Pancreas (tissue), 10 donors: ENCODE data around the gene NAA20. TPM values are rescaled to one million over a fixed set of nuclear protein-coding genes. Genes with fewer than 3 reads are reported as not detected.

Source experiments
- ATAC-seq, 4 donors: fragments of 200-7000 bp; cut with Tn5 transposase; one replicate each; pipeline versions ENCODE4 v1.8.0 to v1.9.1; 2020; ENCODE audit warnings: mild to moderate bottlenecking in 4 of 4, moderate library complexity in 4 of 4
- DNase-seq, 6 donors: peaks; one replicate each; pipeline ENCODE4 v3.0.0-alpha.2; 2020
- FAIRE-seq: peaks from 2 replicates; lab custom pipeline; 2012; peaks lifted over from hg19 to GRCh38; lab: Jason Lieb, UNC
- H3K27ac ChIP-seq, 4 donors: fragments of 200-600 bp; sonication (generic); 1 replicate in 3 of 4; 2 replicates in 1 of 4; pipeline versions ENCODE4 v1.5.0 to v1.8.0; 2020
- H3K27me3 ChIP-seq, 4 donors: fragments of 200-600 bp; one replicate each; pipeline ENCODE4 v1.8.0; 2021
- H3K36me3 ChIP-seq, 3 donors: fragments of 200-600 bp; sonication (generic) in 1 of 3; one replicate each; pipeline versions ENCODE4 v1.5.0 to v1.8.0; 2020 to 2021
- H3K4me1 ChIP-seq, 3 donors: fragments of 200-600 bp; one replicate each; pipeline ENCODE4 v1.8.0; 2021
- H3K4me3 ChIP-seq, 4 donors: fragments of 200-600 bp; sonication (generic) in 2 of 4; one replicate each; pipeline versions ENCODE4 v1.5.0 to v1.8.0; 2020 to 2021
- H3K9me3 ChIP-seq, 4 donors: fragments of 200-600 bp; one replicate each; pipeline ENCODE4 v1.8.0; 2021
- CTCF ChIP-seq, 4 donors: fragments of 200-600 bp; sonication (generic) in 3 of 4; IDR thresholded peaks; one replicate each; pipeline versions ENCODE4 v1.5.0 to v1.8.0; 2021; ENCODE audit warnings: antibody characterized with exemption in 4 of 4
- WGBS, 2 donors: extraction: QIAGEN DNeasy Blood & Tissue Kit; methylation state at CpG; one replicate each; pipeline ENCODE4 v1.1.7; 2013; 5-methylcytosine and 5-hydroxymethylcytosine counted together
- intact Hi-C, 3 donors: fragments of 100-400 bp; cut with DNase I; formaldehyde crosslinking; loops; one replicate each; pipeline versions ENCODE4 v1.11.1 to v1.14.2; 2022
- polyA plus RNA-seq, 2 donors: library from polyadenylated mRNA; stranded (reverse); fragments of 200-250 nt; gene quantifications; one replicate each; pipeline ENCODE4 v1.2.3, GENCODE V29; 2013
- total RNA-seq, 6 donors: library from RNA; stranded (reverse); fragmentation: NEBNext Ultra II Directional in 4 of 6; extraction: Animal tissue kit (Norgen Biotek cat#: 25700) in 4 of 6; gene quantifications; one replicate each; pipeline versions ENCODE4 v1.2.1 to v1.2.4, GENCODE V29; 2021 to 2023
- donor health status: healthy with polysubstance abuse.
- donor health status: DM: no; HTN: no; CAD: no; lungs with moderate emphysema.
- donor health status: DM: no; HTN: no; CAD: no.
- donor health status: control.
- donor health status: control.
- donor health status: Bipolar disorder and iron deficiency.
- donor health status: DM: yes; HTN: yes; CAD: no.
- donor health status: DM: no; HTN: no; CAD: no.
- donor health status: DM: no; HTN: no; CAD: no.
- donor health status: DM: yes; HTN: yes; CAD: no.

The NAA20 gene
- total and polyA plus RNA-seq, 8 donors: 28.0 to 124 (median 36.0) TPM

DNA sequence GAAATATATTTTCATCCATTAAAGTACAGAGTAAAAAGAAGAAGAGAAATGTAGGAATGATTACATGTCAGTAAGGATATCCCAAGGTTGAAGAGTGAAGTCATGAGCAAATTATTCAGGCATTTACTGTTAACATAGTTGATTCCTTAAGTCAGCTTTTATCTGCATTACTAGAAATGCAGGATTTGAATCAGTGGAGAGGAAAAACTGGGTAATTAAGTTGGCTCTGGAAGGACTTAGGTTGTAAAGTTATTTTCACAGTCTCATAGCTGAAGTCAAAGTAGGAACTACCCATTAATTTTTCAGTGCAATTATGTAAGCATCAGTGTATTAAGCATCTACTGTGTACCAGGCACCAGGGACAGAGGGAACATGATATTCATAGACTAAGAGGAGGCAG is 7.8 kb downstream of the NAA20 start:
- no peak overlapping the region for H3K4me3 ChIP-seq
- peaks cover 0 to 14% (median 7%) of the 10 kb centered on the region in 3 donors for H3K36me3 ChIP-seq
- H3K27me3 ChIP-seq: no peaks in the 10 kb centered on the region
- TF ChIP-seq CTCF (IDR thresholded peaks at IDR 0.05): no peak
- ATAC-seq (no peak), DNase-seq (no peak), FAIRE-seq (no peak)
- no peak overlapping the region for H3K27ac ChIP-seq
- H3K4me1 ChIP-seq: peaks cover 4 to 15% (median 9%) of the 10 kb centered on the region in 3 donors
- no peaks in the 10 kb centered on the region for H3K9me3 ChIP-seq
- intact Hi-C loops: no loop called here

DNA sequence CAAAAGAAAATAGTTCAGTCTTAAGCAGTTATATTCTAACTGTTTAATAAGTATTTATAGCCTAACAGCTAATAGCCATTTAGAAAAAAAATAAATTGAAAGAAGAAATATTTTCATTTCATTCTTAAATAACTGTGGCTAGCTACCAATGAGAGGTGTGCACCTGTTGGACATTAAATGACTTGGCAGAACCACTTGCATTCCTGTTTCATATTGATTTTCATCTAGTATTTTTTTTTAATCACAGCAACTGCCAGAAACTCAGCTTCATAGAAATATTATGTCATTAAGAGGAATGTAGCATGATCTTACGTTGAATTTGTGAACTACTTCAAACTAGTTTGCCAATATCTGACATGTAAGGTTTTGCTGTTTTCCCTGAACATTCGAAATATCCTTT is 10.1 kb downstream of the NAA20 start:
- H3K9me3 ChIP-seq: no peaks in the 10 kb centered on the region
- no peak for DNase-seq

DNA sequence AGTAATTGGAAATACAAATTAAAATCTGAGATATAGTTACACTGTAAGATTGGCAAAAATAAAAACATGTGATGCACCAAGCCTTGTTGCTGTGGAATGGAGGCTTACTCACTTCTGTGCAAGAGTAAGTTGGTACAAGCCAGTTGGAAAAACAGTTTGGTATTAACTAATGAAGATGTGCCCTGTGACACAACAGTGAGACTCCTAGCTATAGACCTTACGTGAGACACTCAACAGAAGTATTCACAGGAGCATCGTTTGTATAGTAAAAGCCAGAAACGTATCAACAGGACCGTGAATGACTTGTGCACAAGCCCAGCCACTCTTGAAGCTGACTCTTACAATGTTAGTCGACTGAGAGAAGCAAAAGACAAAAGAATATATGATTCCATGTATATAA is 14.6 kb downstream of the NAA20 start:
- FAIRE-seq (no peak), ATAC-seq (no peak), DNase-seq (no peak)
- H3K27ac ChIP-seq: no peak overlapping the region
- TF ChIP-seq CTCF (IDR thresholded peaks at IDR 0.05): no peak
- no peaks in the 10 kb centered on the region for H3K27me3 ChIP-seq
- H3K4me1 ChIP-seq: peaks cover 4 to 11% (median 9%) of the 10 kb centered on the region in 3 donors
- 81 to 84% methylated on average over 5 of the region's 5 CpGs for WGBS, 2 donors
- H3K9me3 ChIP-seq: no peaks in the 10 kb centered on the region
- H3K4me3 ChIP-seq: no peak overlapping the region
- intact Hi-C loops: no loop called here
- H3K36me3 ChIP-seq: peaks cover 7 to 55% (median 37%) of the 10 kb centered on the region in 3 donors

More for the DNA sequence above, 10.1 kb downstream of the NAA20 start:
- intact Hi-C loops: no loop called here
- no peak overlapping the region for H3K4me3 ChIP-seq
- no peaks in the 10 kb centered on the region for H3K27me3 ChIP-seq
- no peak for FAIRE-seq
- no peak for TF ChIP-seq CTCF (IDR thresholded peaks at IDR 0.05)
- H3K4me1 ChIP-seq: peaks cover 4 to 15% (median 9%) of the 10 kb centered on the region in 3 donors
- WGBS, 2 donors: 17 to 21% methylated on average over 2 of the region's 2 CpGs
- peak; percentile 56 to 83 (median 73) for ATAC-seq
- H3K36me3 ChIP-seq: peaks cover 0 to 24% (median 15%) of the 10 kb centered on the region in 3 donors
- H3K27ac ChIP-seq: no peak overlapping the region

- 73 to 77% methylated on average over 4 of the region's 4 CpGs for WGBS, 2 donors
- Histone ChIP-seq H3K36me3 (peaks cover 7 to 66% (median 39%) of the 10 kb centered on the region in 3 donors), H3K4me3 (no peak overlapping the region), H3K27me3 (no peaks in the 10 kb centered on the region), H3K9me3 (no peaks in the 10 kb centered on the region), H3K27ac (no peak overlapping the region), H3K4me1 (no peaks in the 10 kb centered on the region)
- ATAC-seq (peak in 1 of 4 donors; percentile 46), DNase-seq (no peak), FAIRE-seq (no peak)
- no peak for TF ChIP-seq CTCF (IDR thresholded peaks at IDR 0.05)
- intact Hi-C loops: no loop called here
Observed at GRCh38 chr20:20034486-20034885, 17.3 kb downstream of the NAA20 start.

- ATAC-seq (no peak), FAIRE-seq (no peak), DNase-seq (no peak)
- intact Hi-C loops: no loop called here
- H3K4me3 ChIP-seq: no peak overlapping the region
- WGBS, 2 donors: 88 to 95% methylated on average over 3 of the region's 3 CpGs
- H3K36me3 ChIP-seq: peaks cover 7 to 75% (median 39%) of the 10 kb centered on the region in 3 donors
- no peak overlapping the region for H3K27ac ChIP-seq
- no peaks in the 10 kb centered on the region for H3K4me1 ChIP-seq
- no peaks in the 10 kb centered on the region for H3K9me3 ChIP-seq
- TF ChIP-seq CTCF (IDR thresholded peaks at IDR 0.05): no peak
- H3K27me3 ChIP-seq: no peaks in the 10 kb centered on the region
Observed at GRCh38 chr20:20036756-20037155, 19.6 kb downstream of the NAA20 start.
